ENCODE data around the gene USH1C. TPM values are rescaled to one million over a fixed set of nuclear protein-coding genes. Genes with fewer than 3 reads are reported as not detected.

Gene USH1C
- total and polyA plus RNA-seq, 2 of the 4 experiments (the other 2 are of a cell fraction), result not detected

- no peak within 1 kb of the TSS for H2BK5ac ChIP-seq (ENCODE audit: low read depth, low read length, poor library complexity, severe bottlenecking)
- no TSS peak for BruUV-seq (replicated peaks)
- no peak within 1 kb of the TSS for H4K8ac ChIP-seq (ENCODE audit: low read depth in 2 of 2, low read length in 2 of 2)
- no peak within 1 kb of the TSS for H4K5ac ChIP-seq (ENCODE audit: low read depth, low read length)
- H3K36me3 ChIP-seq (ENCODE audit: control insufficient read depth, insufficient read depth, low read length), result no peaks in the 10 kb centered on the region
- H3K23ac ChIP-seq (ENCODE audit: low read depth, low read length), result no peak within 1 kb of the TSS
- H3K9me1 ChIP-seq (ENCODE audit: insufficient read depth, low read length), result no peaks in the 10 kb centered on the region
- no peak within 1 kb of the TSS for H2AFZ ChIP-seq (replicated peaks; ENCODE audit: low read length, poor library complexity)
- POLR2A ChIA-PET (ENCODE audit: unreplicated experiment), result no interaction called here
- H3K4me2 ChIP-seq (ENCODE audit: low read depth, low read length), result no peak within 1 kb of the TSS
- intact Hi-C loops (cut with micrococcal nuclease) (no loop called here), dilution Hi-C loops (cut with HindIII; ENCODE audit: low sequenced_read_pairs, unreplicated experiment) (no loop called here), in situ Hi-C loops (cut with MboI; ENCODE audit: low sequenced_read_pairs) (no loop called here)
- H3K4ac ChIP-seq (ENCODE audit: low read depth, low read length), result no peak within 1 kb of the TSS
- H3K79me1 ChIP-seq (ENCODE audit: low read depth in 1 of 2, low read length in 2 of 2), result no peaks in the 10 kb centered on the region
- H3K14ac ChIP-seq (replicated peaks; ENCODE audit: low read depth, low read length), result no peak within 1 kb of the TSS
- H2BK120ac ChIP-seq (ENCODE audit: low read depth, low read length), result no peak within 1 kb of the TSS
- H3K9ac ChIP-seq (ENCODE audit: low read depth, low read length), result no peak within 1 kb of the TSS
- no peak within 1 kb of the TSS for H2BK20ac ChIP-seq (ENCODE audit: low read depth, low read length)
- H3K4me3 ChIP-seq (ENCODE audit: insufficient read depth, low read depth, low read length), result no peak within 1 kb of the TSS
- CTCF ChIA-PET, result no interaction called here
- 0% methylated on average over 5 of the region's 20 CpGs; no CpG with 5 or more reads in 1 of the 2 experiments for WGBS, 2 experiments (ENCODE audit: extremely low coverage in 2 of 2, insufficient read length in 1 of 2)
- TF ChIP-seq MAZ (IDR thresholded peaks at IDR 0.05; ENCODE audit: borderline replicate concordance, low read depth, low read length), result no peak
- no peak for TF ChIP-seq RFX5 (IDR thresholded peaks at IDR 0.05; ENCODE audit: low read depth, low read length)
- no peak for TF ChIP-seq RAD21 (IDR thresholded peaks at IDR 0.05; ENCODE audit: low read length)
- no peak for TF ChIP-seq MAFK (IDR thresholded peaks at IDR 0.05; ENCODE audit: low read depth, low read length)
- TF ChIP-seq SMC3 (IDR thresholded peaks at IDR 0.05; ENCODE audit: low read depth, low read length), result no peak
- TF ChIP-seq BHLHE40 (IDR thresholded peaks at IDR 0.05; ENCODE audit: low read depth, low read length), result no peak
- TF ChIP-seq CEBPB (IDR thresholded peaks at IDR 0.05; ENCODE audit: low read depth, low read length), result no peak
- no peak for TF ChIP-seq RCOR1 (IDR thresholded peaks at IDR 0.05; ENCODE audit: insufficient replicate concordance, low read length)
- H4K91ac ChIP-seq (ENCODE audit: insufficient read depth, low read depth, low read length), result no peak within 1 kb of the TSS
- ATAC-seq (ENCODE audit: low read depth) (no peak), DNase-seq (no peak)
- no peak within 1 kb of the TSS for H2BK15ac ChIP-seq (ENCODE audit: low read depth, low read length)
- H3K27me3 ChIP-seq (ENCODE audit: control insufficient read depth, insufficient read depth, low read length), result peaks cover 18% of the 10 kb centered on the region
- no peaks in the 10 kb centered on the region for H4K20me1 ChIP-seq (ENCODE audit: insufficient read depth, low read length)
- H3K4me1 ChIP-seq (ENCODE audit: control insufficient read depth, insufficient read depth, low read length), result no peaks in the 10 kb centered on the region
- H2AK5ac ChIP-seq (ENCODE audit: low read depth, low read length), result no peak within 1 kb of the TSS
- no peaks in the 10 kb centered on the region for H3K9me3 ChIP-seq (ENCODE audit: control insufficient read depth, insufficient read depth, low read length)
- no peak within 1 kb of the TSS for H3K27ac ChIP-seq (ENCODE audit: insufficient read depth, low read length)
- no peak within 1 kb of the TSS for H3K56ac ChIP-seq (ENCODE audit: extremely low read depth, insufficient read depth, low read length)
- H2AK9ac ChIP-seq (replicated peaks; ENCODE audit: low read depth, low read length, poor library complexity), result no peak within 1 kb of the TSS
- no peak within 1 kb of the TSS for H3K18ac ChIP-seq (ENCODE audit: low read depth, low read length)
Measured at GRCh38 chr11:17547051-17547577, 2.9 kb upstream of the USH1C start, which contains the start of gene OTOG. Gene OTOG (plus strand): TSS chr11:17547259. CDS start chr11:17547373, 114 bp downstream.

Data from IMR-90 (cell line).